Choroid plexus epithelial cell (primary cell): ENCODE measurements around the gene CRBN.

ENCODE experiments used
- DNase-seq: peaks from one replicate; pipeline ENCODE4 v3.0.0-alpha.2; 2010; ENCODE audit warnings: low read depth
- H3K4me3 ChIP-seq: 2 replicates; pipeline ENCODE4 v1.5.1; 2011; ENCODE audit warnings: low read depth, mild to moderate bottlenecking, control low read depth, low read length, moderate library complexity
- TF ChIP-seq, protein P1 (sequence below): conservative IDR thresholded peaks from 2 replicates; pipeline ENCODE4 v1.5.1; 2011; ENCODE audit warnings: low read depth, mild to moderate bottlenecking, control low read depth, inconsistent platforms, low read length, moderate library complexity

The CRBN gene

DNA sequence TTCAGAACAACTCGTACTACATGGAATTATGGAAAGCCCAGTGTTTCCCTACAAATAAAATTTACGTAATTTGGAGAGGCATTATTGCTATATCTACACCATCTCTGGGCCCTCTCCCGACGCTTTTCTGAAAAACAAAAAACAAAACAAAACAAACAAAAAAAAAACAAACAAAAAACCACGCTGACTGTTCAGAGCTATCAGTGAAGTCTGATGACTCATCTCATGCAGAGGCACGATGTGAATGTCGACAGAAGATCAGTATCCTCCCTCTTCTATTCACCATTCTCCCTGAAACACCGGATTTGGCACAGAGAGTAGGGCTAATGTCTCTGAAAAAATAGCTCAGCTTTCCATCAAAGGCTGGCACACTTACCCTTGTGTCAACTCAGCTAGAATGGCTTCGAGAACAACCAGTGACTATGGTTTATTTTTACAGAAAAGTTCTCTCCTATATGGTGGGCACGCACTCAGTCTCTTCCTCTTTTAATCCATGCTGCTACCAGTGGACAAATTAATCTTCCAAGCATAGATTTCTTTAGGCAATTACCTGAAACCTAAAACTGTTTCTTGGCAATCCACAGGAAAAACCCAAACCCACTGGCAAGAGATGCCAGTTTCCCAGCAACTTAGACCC, 1.5 kb downstream of the CRBN start:
- H3K4me3 ChIP-seq: peak overlapping the region; percentile 14
- peak; percentile 48 for DNase-seq
- TF ChIP-seq, protein P1, sequence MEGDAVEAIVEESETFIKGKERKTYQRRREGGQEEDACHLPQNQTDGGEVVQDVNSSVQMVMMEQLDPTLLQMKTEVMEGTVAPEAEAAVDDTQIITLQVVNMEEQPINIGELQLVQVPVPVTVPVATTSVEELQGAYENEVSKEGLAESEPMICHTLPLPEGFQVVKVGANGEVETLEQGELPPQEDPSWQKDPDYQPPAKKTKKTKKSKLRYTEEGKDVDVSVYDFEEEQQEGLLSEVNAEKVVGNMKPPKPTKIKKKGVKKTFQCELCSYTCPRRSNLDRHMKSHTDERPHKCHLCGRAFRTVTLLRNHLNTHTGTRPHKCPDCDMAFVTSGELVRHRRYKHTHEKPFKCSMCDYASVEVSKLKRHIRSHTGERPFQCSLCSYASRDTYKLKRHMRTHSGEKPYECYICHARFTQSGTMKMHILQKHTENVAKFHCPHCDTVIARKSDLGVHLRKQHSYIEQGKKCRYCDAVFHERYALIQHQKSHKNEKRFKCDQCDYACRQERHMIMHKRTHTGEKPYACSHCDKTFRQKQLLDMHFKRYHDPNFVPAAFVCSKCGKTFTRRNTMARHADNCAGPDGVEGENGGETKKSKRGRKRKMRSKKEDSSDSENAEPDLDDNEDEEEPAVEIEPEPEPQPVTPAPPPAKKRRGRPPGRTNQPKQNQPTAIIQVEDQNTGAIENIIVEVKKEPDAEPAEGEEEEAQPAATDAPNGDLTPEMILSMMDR: no peak

DNA sequence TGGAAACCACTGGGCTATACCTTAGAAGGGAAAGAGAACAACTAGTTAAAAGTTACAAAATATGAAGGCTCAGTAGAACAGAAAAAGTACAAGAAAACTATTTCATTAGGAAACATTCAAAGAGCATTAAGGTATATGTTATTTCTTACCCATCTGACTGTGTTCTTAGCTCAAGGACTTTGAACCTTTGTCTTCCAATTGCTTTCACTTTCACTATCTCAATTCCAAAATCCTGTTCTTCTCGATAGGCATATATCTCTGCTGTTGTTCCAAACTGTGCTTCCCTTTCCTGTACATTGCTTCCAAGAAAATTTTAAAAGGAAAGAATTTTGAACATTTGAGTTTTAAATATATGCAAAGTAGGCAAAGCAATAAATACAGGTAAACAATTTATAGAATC, 6.9 kb downstream of the CRBN start:
- TF ChIP-seq, protein P1: no peak
- H3K4me3 ChIP-seq: no peak overlapping the region
- no peak for DNase-seq

DNA sequence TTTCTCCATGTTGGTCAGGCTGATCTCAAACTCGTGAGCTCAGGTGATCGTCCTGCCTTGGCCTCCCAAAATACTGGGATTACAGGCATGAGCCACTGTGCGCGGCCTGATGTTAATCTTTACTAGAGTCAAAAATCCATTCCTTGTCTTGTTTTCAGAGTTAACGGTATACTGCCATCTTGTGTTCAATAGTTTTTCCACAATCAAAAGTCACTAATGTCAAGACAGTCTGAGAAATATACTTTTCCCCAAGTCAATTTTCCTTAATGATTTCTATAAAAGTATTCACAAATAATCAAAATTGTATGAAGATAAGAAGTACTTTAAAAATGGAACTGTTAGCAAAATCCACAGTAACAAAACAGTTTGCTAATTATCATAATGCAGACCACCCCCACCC, 8.5 kb downstream of the CRBN start:
- TF ChIP-seq, protein P1: peak; percentile 53
- no peak overlapping the region for H3K4me3 ChIP-seq
- peak; percentile 71 for DNase-seq

DNA sequence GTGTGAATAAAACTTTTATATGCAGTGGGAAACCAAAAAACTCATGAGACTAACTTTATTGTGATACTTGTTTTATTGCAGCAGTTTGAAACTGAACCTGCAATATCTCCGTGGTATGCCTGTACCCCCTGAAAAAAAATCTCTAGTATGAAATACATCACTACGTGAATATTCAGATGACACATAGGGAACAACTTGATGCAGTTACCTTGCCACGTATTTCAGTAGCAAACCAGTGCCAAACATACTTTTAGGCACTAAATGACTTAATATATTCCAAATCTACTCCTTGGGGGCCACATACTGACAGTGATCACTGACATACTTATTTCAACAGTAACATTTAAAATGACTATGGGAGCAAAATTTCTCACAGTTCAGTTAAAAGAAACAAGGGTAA, 13.8 kb downstream of the CRBN start:
- DNase-seq: no peak
- TF ChIP-seq, protein P1: no peak
- no peak overlapping the region for H3K4me3 ChIP-seq

DNA sequence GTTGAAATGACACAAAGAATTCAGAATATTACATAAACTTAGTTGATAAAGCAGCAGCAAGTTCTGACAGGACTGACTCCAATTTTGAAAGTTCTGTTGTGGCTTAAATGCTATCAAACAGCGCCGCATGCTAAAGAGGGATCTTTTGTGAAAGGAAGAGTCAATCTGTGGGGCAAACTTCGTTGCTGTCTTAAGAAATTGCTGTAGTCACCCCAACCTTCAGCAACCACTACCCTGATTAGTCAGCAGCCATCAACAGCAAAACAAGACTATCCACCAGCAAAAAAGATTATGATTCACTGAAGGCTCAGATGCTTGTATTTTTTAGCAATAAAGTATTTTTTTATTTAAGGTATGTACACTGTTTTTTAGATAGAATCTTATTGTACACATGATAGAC, 14.2 kb downstream of the CRBN start:
- TF ChIP-seq, protein P1: no peak
- no peak overlapping the region for H3K4me3 ChIP-seq
- no peak for DNase-seq

DNA sequence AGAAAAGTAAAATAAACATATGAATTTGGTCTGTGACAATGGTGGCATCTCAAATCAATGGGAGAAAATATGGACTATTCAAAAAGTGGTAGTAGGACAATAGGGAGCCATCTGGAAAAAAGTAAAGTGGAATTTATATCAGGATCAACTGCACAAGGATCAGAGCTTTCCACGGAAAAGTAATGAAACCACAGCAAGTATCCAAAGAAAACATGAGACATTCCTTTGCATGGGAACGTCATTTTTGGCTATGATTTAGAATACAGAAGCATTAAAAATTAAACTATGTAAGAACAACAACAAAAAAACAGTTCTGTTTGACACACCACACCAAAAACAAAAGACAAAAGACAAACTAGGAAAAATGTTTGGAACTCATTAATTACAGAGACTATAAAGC, 18.7 kb downstream of the CRBN start:
- DNase-seq: no peak
- no peak overlapping the region for H3K4me3 ChIP-seq
- TF ChIP-seq, protein P1: no peak

DNA sequence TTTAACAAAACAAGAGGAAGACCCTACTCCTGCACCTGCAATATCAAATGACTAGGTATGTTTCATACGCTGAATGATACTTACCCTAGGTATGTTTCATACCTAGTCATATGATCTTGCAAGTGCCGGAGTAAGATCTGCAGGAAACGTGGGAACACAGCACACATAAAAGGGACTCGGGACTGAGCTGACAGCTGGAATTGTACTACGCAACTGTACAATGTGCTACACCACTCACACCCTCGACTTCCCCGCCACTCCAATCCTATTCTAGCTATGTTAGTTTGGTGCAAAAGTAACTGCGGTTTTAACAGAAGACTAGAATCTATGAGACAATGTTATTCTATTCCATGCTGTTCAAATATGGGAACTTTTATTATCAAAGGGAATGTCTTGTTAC, 22.0 kb downstream of the CRBN start:
- TF ChIP-seq, protein P1: no peak
- no peak overlapping the region for H3K4me3 ChIP-seq
- no peak for DNase-seq
